ENCODE data around the gene SKAP2.

The SKAP2 gene

DNA sequence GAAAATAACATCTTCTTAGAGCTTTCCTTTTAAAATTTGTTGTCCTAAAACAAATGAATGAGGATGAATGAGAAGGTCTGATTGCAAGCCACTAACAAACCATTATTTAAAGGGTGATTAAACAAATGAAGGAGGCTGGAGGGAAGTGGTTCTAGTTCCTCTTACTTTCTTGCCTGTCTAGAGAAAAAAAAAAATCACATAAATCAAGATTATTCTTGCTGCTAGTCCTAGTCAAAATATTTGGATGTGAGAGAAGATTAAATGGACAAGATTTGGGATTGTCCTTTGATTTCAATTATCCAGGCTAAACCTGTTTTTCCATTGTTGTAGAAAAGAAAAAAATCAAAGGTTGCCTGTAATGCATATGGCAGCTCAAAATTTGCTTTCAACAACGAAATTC is 3.3 kb downstream of the SKAP2 start:
- Histone ChIP-seq H3K36me3 (ENCODE audit: control insufficient read depth, insufficient read depth, low read length) (no peaks in the 10 kb centered on the region), H3K27me3 (replicated peaks; ENCODE audit: control insufficient read depth, insufficient read depth, low read length) (no peaks in the 10 kb centered on the region), H3K4me3 (replicated peaks; ENCODE audit: low read depth, low read length) (no peak overlapping the region)
- TF ChIP-seq CTCF (IDR thresholded peaks at IDR 0.05; ENCODE audit: insufficient read depth, low read length, poor library complexity, severe bottlenecking), result no peak
- DNase-seq (ENCODE audit: extremely low read depth, insufficient read length), result no peak

- no peak for DNase-seq (ENCODE audit: extremely low read depth, insufficient read length)
- H3K27me3 ChIP-seq (replicated peaks; ENCODE audit: control insufficient read depth, insufficient read depth, low read length), result no peaks in the 10 kb centered on the region
- TF ChIP-seq CTCF (IDR thresholded peaks at IDR 0.05; ENCODE audit: insufficient read depth, low read length, poor library complexity, severe bottlenecking), result peak; percentile 4
- no peaks in the 10 kb centered on the region for H3K36me3 ChIP-seq (ENCODE audit: control insufficient read depth, insufficient read depth, low read length)
- H3K4me3 ChIP-seq (replicated peaks; ENCODE audit: low read depth, low read length), result no peak overlapping the region
These were observed 4.0 kb downstream of the SKAP2 start for GRCh38 chr7:26860361-26860760.

GRCh38 chr7:26859720-26860119 is 4.7 kb downstream of the SKAP2 start:
- no peaks in the 10 kb centered on the region for H3K36me3 ChIP-seq (ENCODE audit: control insufficient read depth, insufficient read depth, low read length)
- no peak for DNase-seq (ENCODE audit: extremely low read depth, insufficient read length)
- H3K4me3 ChIP-seq (replicated peaks; ENCODE audit: low read depth, low read length), result no peak overlapping the region
- no peaks in the 10 kb centered on the region for H3K27me3 ChIP-seq (replicated peaks; ENCODE audit: control insufficient read depth, insufficient read depth, low read length)
- no peak for TF ChIP-seq CTCF (IDR thresholded peaks at IDR 0.05; ENCODE audit: insufficient read depth, low read length, poor library complexity, severe bottlenecking)

- no peak for DNase-seq (ENCODE audit: extremely low read depth, insufficient read length)
- Histone ChIP-seq H3K27me3 (replicated peaks; ENCODE audit: control insufficient read depth, insufficient read depth, low read length) (no peaks in the 10 kb centered on the region), H3K4me3 (replicated peaks; ENCODE audit: low read depth, low read length) (no peak overlapping the region)
These were observed 5.7 kb downstream of the SKAP2 start for GRCh38 chr7:26858735-26859134.

DNA sequence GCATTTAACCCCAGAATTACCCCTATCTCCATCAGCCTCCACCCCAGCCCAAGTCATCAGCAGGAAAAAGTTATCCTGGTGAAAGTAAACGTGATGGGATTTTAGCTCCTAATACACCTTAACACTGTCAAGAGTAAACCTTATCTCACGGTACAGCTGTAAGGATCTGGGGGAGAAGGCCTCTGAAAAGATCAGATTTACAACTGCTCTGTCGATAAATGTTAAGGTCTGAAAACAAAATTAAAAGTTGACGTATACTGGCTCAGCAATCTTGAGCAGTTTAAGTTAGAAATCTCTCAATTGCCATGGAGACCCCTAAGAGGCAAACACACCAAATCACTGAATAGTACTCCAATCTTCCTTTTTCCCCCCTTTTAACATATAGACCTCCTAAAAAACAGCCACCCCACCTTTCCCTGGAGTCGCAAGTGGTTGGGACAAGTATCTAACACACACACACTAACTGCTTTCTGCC is 6.1 kb downstream of the SKAP2 start:
- H3K4me3 ChIP-seq (replicated peaks; ENCODE audit: low read depth, low read length), result no peak overlapping the region
- no peak for TF ChIP-seq CTCF (IDR thresholded peaks at IDR 0.05; ENCODE audit: insufficient read depth, low read length, poor library complexity, severe bottlenecking)
- no peak for DNase-seq (ENCODE audit: extremely low read depth, insufficient read length)
- H3K36me3 ChIP-seq (ENCODE audit: control insufficient read depth, insufficient read depth, low read length), result no peaks in the 10 kb centered on the region
- H3K27me3 ChIP-seq (replicated peaks; ENCODE audit: control insufficient read depth, insufficient read depth, low read length), result no peaks in the 10 kb centered on the region

More at GRCh38 chr7:26858735-26859134, 5.7 kb downstream of the SKAP2 start:
- no peaks in the 10 kb centered on the region for H3K36me3 ChIP-seq (ENCODE audit: control insufficient read depth, insufficient read depth, low read length)
- TF ChIP-seq CTCF (IDR thresholded peaks at IDR 0.05; ENCODE audit: insufficient read depth, low read length, poor library complexity, severe bottlenecking), result no peak
